Karpas-422 (cell line): ENCODE data around the gene GABRP. TPM values are rescaled to one million over a fixed set of nuclear protein-coding genes. Genes with fewer than 3 reads are reported as not detected.
"Not testable (repeated sequence)": the region's sequence is repeated elsewhere in the genome, so short reads cannot be mapped to it uniquely, and the experiment has no call there.

Experiments used
- DNase-seq: peaks from one replicate; pipeline ENCODE4 v3.0.0-alpha.2; 2015
- H2AFZ ChIP-seq: fragments of 200-600 bp; sonication (generic); 2 replicates; pipeline ENCODE4 v1.6.1; 2014; ENCODE audit warnings: antibody characterized with exemption, low read length, mixed read lengths
- H3K27ac ChIP-seq: fragments of 200-600 bp; sonication (generic); 2 replicates; pipeline ENCODE4 v1.5.1; 2014; ENCODE audit warnings: mild to moderate bottlenecking, low read length, moderate library complexity
- H3K27me3 ChIP-seq: fragments of 200-600 bp; sonication (generic); 2 replicates; pipeline ENCODE4 v1.6.1; 2014; ENCODE audit warnings: low read length, mixed read lengths
- H3K36me3 ChIP-seq: fragments of 200-600 bp; sonication (generic); 2 replicates; pipeline ENCODE4 v1.6.1; 2014; ENCODE audit warnings: low read length, mixed read lengths; ENCODE audit not compliant: insufficient read depth
- H3K4me1 ChIP-seq: fragments of 200-600 bp; sonication (generic); 2 replicates; pipeline ENCODE4 v1.6.1; 2014; ENCODE audit warnings: mild to moderate bottlenecking, low read length, mixed read lengths
- H3K4me2 ChIP-seq: fragments of 200-600 bp; sonication (generic); 2 replicates; pipeline ENCODE4 v1.6.1; 2014; ENCODE audit warnings: low read length, low read depth, mild to moderate bottlenecking; ENCODE audit not compliant: poor library complexity, severe bottlenecking
- H3K4me3 ChIP-seq: fragments of 200-600 bp; sonication (generic); 2 replicates; pipeline ENCODE4 v1.5.1; 2014; ENCODE audit warnings: mild to moderate bottlenecking, antibody characterized with exemption, low read length, mixed read lengths
- H3K79me2 ChIP-seq: fragments of 200-600 bp; sonication (generic); 2 replicates; pipeline ENCODE4 v1.6.1; 2014; ENCODE audit warnings: mild to moderate bottlenecking, low read length, mixed read lengths
- H3K9ac ChIP-seq: fragments of 200-600 bp; sonication (generic); 2 replicates; pipeline ENCODE4 v1.6.0; 2014; ENCODE audit warnings: low read length
- H3K9me2 ChIP-seq: fragments of 200-600 bp; sonication (generic), shearing (Covaris generic); replicated peaks from 2 replicates; pipeline ENCODE4 v1.6.0; 2014; ENCODE audit warnings: mild to moderate bottlenecking, low read length, moderate library complexity; ENCODE audit not compliant: insufficient read depth
- H3K9me3 ChIP-seq: fragments of 300-700, 200-600 bp; sonication (generic); 2 replicates; pipeline ENCODE4 v1.6.1; 2014; ENCODE audit warnings: low read length, mixed read lengths
- H4K20me1 ChIP-seq: fragments of 200-600 bp; sonication (generic); 2 replicates; pipeline ENCODE4 v1.6.1; 2014; ENCODE audit warnings: mild to moderate bottlenecking, antibody characterized with exemption, low read length, low read depth; ENCODE audit not compliant: insufficient read depth
- total RNA-seq: library from RNA; depleted of rRNA; stranded (reverse); fragments of >200 nt; shearing (Covaris generic); gene quantifications from 2 replicates; pipeline ENCODE4 v1.2.3, GENCODE V29; 2014; ENCODE audit warnings: low replicate concordance

Gene GABRP
- total RNA-seq, 1 experiment from 2014 or later: not detected

DNA sequence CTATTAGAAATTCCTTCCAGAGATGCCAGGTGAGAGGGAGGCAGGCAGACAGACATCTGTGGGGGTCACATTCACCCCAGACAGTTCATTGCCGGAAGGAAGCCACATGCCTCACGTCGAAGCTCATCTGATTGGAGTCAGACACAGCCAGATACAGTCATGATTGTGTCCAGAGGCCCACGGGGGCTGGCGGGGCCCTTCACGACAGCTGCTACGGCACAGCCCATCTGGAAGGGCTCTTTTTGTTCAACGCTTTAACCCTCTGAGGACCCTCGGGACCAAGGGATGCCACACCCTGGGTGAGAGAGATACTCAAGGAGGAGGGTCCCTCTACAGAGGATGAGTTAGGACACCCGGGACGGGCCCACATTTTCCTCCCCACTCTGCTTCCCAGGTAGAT, 31.9 kb upstream of the GABRP start:
- Histone ChIP-seq H4K20me1 (no peaks in the 10 kb centered on the region), H3K9ac (no peak overlapping the region), H3K4me2 (no peak overlapping the region), H3K27me3 (no peaks in the 10 kb centered on the region), H3K9me2 (no peaks in the 10 kb centered on the region), H2AFZ (no peak overlapping the region), H3K4me3 (no peak overlapping the region), H3K36me3 (no peaks in the 10 kb centered on the region), H3K9me3 (no peaks in the 10 kb centered on the region), H3K4me1 (no peaks in the 10 kb centered on the region), H3K79me2 (no peaks in the 10 kb centered on the region), H3K27ac (no peak overlapping the region)
- DNase-seq: no peak

- Histone ChIP-seq H3K4me1 (no peaks in the 10 kb centered on the region), H3K9ac (no peak overlapping the region), H2AFZ (no peak overlapping the region), H3K4me3 (no peak overlapping the region), H3K9me3 (no peaks in the 10 kb centered on the region), H3K36me3 (no peaks in the 10 kb centered on the region), H3K4me2 (no peak overlapping the region), H3K79me2 (no peaks in the 10 kb centered on the region), H3K9me2 (no peaks in the 10 kb centered on the region), H3K27me3 (no peaks in the 10 kb centered on the region), H4K20me1 (no peaks in the 10 kb centered on the region), H3K27ac (no peak overlapping the region)
- DNase-seq: no peak
These were observed 31.0 kb upstream of the GABRP start for GRCh38 chr5:170752257-170753215.

- Histone ChIP-seq H3K4me2 (no peak overlapping the region), H3K79me2 (no peaks in the 10 kb centered on the region), H3K9me3 (no peaks in the 10 kb centered on the region), H3K36me3 (no peaks in the 10 kb centered on the region), H3K9me2 (no peaks in the 10 kb centered on the region), H3K4me3 (no peak overlapping the region), H4K20me1 (no peaks in the 10 kb centered on the region), H3K4me1 (no peaks in the 10 kb centered on the region), H2AFZ (no peak overlapping the region), H3K27me3 (no peaks in the 10 kb centered on the region), H3K27ac (no peak overlapping the region), H3K9ac (no peak overlapping the region)
- no peak for DNase-seq
These were observed 30.2 kb upstream of the GABRP start for GRCh38 chr5:170753311-170753710.

GRCh38 chr5:170754508-170754907, 29.0 kb upstream of the GABRP start:
- not testable (repeated sequence) for H3K4me2 ChIP-seq, DNase-seq, H3K9ac ChIP-seq, H3K4me1 ChIP-seq, H3K79me2 ChIP-seq, H3K27me3 ChIP-seq, H3K27ac ChIP-seq, H4K20me1 ChIP-seq, H2AFZ ChIP-seq, H3K9me2 ChIP-seq, H3K9me3 ChIP-seq, H3K4me3 ChIP-seq, H3K36me3 ChIP-seq

DNA sequence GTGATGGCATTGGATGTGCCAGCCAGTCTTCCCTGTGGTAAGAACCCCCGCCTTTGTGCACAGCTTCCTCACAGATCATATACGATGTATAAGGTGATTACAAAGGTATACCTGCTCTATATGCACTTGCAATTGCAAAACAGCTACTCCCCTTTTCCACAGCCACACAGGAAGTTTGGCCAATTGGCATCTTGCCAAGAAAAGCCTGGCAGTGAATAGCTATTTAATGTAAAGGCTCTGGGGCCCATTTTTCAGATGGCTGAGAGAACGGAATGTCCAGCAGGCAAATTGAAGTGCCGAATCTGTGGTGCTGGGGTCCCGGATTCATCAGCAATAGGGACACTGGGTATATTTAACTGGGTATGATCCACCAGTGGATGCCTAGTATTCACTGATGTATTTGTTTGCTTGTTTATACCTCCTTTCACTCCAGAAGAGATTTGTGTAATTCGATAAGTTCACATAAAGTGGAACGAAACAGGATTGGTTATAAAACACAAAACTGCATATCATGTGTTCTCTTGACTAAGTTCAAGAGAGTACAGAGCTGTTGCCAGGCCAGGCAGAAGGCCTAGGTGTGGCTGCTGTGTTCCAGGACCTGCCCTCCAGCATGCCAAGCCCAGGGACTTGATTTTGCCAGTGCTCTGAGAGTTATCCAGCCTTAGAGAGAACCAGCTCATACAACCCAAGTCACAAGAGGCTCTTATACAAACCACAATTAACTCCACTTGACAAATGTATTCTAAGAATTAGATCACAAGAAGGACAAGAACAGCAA, 27.7 kb upstream of the GABRP start:
- no peak overlapping the region for H2AFZ ChIP-seq
- H3K9me3 ChIP-seq: no peaks in the 10 kb centered on the region
- no peak overlapping the region for H3K4me3 ChIP-seq
- no peaks in the 10 kb centered on the region for H3K36me3 ChIP-seq
- H3K9ac ChIP-seq: no peak overlapping the region
- no peaks in the 10 kb centered on the region for H3K79me2 ChIP-seq
- no peaks in the 10 kb centered on the region for H3K27me3 ChIP-seq
- no peaks in the 10 kb centered on the region for H3K4me1 ChIP-seq
- no peak overlapping the region for H3K4me2 ChIP-seq
- H3K9me2 ChIP-seq: no peaks in the 10 kb centered on the region
- no peak for DNase-seq
- no peaks in the 10 kb centered on the region for H4K20me1 ChIP-seq
- H3K27ac ChIP-seq: no peak overlapping the region

- H4K20me1 ChIP-seq: no peaks in the 10 kb centered on the region
- H3K4me2 ChIP-seq: no peak overlapping the region
- no peak overlapping the region for H3K9ac ChIP-seq
- DNase-seq: no peak
- H3K9me3 ChIP-seq: no peaks in the 10 kb centered on the region
- H3K4me1 ChIP-seq: no peaks in the 10 kb centered on the region
- H3K27me3 ChIP-seq: no peaks in the 10 kb centered on the region
- H2AFZ ChIP-seq: no peak overlapping the region
- no peak overlapping the region for H3K4me3 ChIP-seq
- no peak overlapping the region for H3K27ac ChIP-seq
- no peaks in the 10 kb centered on the region for H3K36me3 ChIP-seq
- no peaks in the 10 kb centered on the region for H3K9me2 ChIP-seq
- H3K79me2 ChIP-seq: no peaks in the 10 kb centered on the region
These were observed 26.8 kb upstream of the GABRP start for GRCh38 chr5:170756691-170757090.

- Histone ChIP-seq H3K4me3 (no peak overlapping the region), H3K4me1 (no peaks in the 10 kb centered on the region), H3K9me3 (no peaks in the 10 kb centered on the region), H2AFZ (no peak overlapping the region), H3K36me3 (no peaks in the 10 kb centered on the region), H3K4me2 (no peak overlapping the region), H4K20me1 (no peaks in the 10 kb centered on the region), H3K27ac (no peak overlapping the region), H3K79me2 (no peaks in the 10 kb centered on the region), H3K27me3 (no peaks in the 10 kb centered on the region), H3K9ac (no peak overlapping the region), H3K9me2 (no peaks in the 10 kb centered on the region)
- DNase-seq: no peak
These were observed 26.3 kb upstream of the GABRP start for GRCh38 chr5:170757182-170757601.

GRCh38 chr5:170757669-170758068, 25.9 kb upstream of the GABRP start:
- Histone ChIP-seq H3K4me1 (no peaks in the 10 kb centered on the region), H4K20me1 (no peaks in the 10 kb centered on the region), H3K27me3 (no peaks in the 10 kb centered on the region), H3K4me2 (no peak overlapping the region), H3K9ac (no peak overlapping the region), H3K27ac (no peak overlapping the region), H3K4me3 (no peak overlapping the region), H3K79me2 (no peaks in the 10 kb centered on the region), H2AFZ (no peak overlapping the region), H3K9me2 (no peaks in the 10 kb centered on the region), H3K36me3 (no peaks in the 10 kb centered on the region), H3K9me3 (no peaks in the 10 kb centered on the region)
- no peak for DNase-seq
